PC-3 (cell line): ENCODE data around the gene DIAPH3. TPM values are rescaled to one million over a fixed set of nuclear protein-coding genes. Genes with fewer than 3 reads are reported as not detected.

ENCODE experiments used
- ATAC-seq: fragments of 200-7000 bp; cut with Tn5 transposase; 2 replicates; pipeline ENCODE4 v1.9.1; 2020; ENCODE audit warnings: mild to moderate bottlenecking, moderate library complexity
- BruUV-seq: library from RNA; stranded (reverse); fragments of 400-500 nt; replicated peaks from 2 replicates; lab custom pipeline; 2021; lab: Mats Ljungman, UMichigan
- CTCF ChIA-PET: fragments of 300-600 bp; sonication (Branson Sonifier 250); formaldehyde crosslinking; loops from one replicate; lab custom pipeline; 2022; ENCODE audit warnings: antibody characterized with exemption; lab: Charles Lee
- POLR2A ChIA-PET: fragments of 300-600 bp; sonication (Branson Sonifier 250); formaldehyde crosslinking; loops from one replicate; lab custom pipeline; 2022; ENCODE audit warnings: antibody characterized with exemption; ENCODE audit not compliant: unreplicated experiment; lab: Charles Lee
- DNase-seq: peaks from one replicate; pipeline ENCODE4 v3.0.0-alpha.2; 2015
- H2AFZ ChIP-seq: fragments of 300-600 bp; sonication (generic); 2 replicates; pipeline ENCODE4 v1.6.0; 2016; ENCODE audit warnings: antibody characterized with exemption, low read length
- H3F3A ChIP-seq: fragments of 300-600 bp; sonication (generic); one replicate; pipeline ENCODE4 v1.6.0; 2017; ENCODE audit warnings: antibody characterized with exemption, low read length, control low read depth, mild to moderate bottlenecking; ENCODE audit not compliant: unreplicated experiment
- H3K27ac ChIP-seq: fragments of 300-600 bp; sonication (generic); 2 replicates; pipeline ENCODE4 v1.5.1; 2016; ENCODE audit warnings: mild to moderate bottlenecking, low read length
- H3K27me3 ChIP-seq: fragments of 300-600 bp; sonication (generic); 2 replicates; pipeline ENCODE4 v1.6.1; 2016; ENCODE audit warnings: low read length, mixed read lengths
- H3K36me3 ChIP-seq: fragments of 300-600 bp; sonication (generic); 2 replicates; pipeline ENCODE4 v1.6.1; 2016; ENCODE audit warnings: low read depth, mixed run types, low read length, mixed read lengths
- H3K4me1 ChIP-seq: fragments of 300-600 bp; sonication (generic); 2 replicates; pipeline ENCODE4 v1.5.1; 2016; ENCODE audit warnings: low read length; ENCODE audit not compliant: insufficient read depth
- H3K4me2 ChIP-seq: fragments of 300-600 bp; sonication (generic); 2 replicates; pipeline ENCODE4 v1.6.0; 2016; ENCODE audit warnings: low read length
- H3K4me3 ChIP-seq: fragments of 300-600 bp; sonication (generic); 2 replicates; pipeline ENCODE4 v1.5.1; 2016; ENCODE audit warnings: mild to moderate bottlenecking, low read length, mixed read lengths
- H3K79me2 ChIP-seq: fragments of 300-600 bp; sonication (generic); 2 replicates; pipeline ENCODE4 v1.6.1; 2017; ENCODE audit warnings: low read length, mixed read lengths
- H3K9ac ChIP-seq: fragments of 300-600 bp; sonication (generic); 2 replicates; pipeline ENCODE4 v1.6.0; 2016; ENCODE audit warnings: mild to moderate bottlenecking, low read length
- H3K9me2 ChIP-seq: fragments of 300-600 bp; sonication (generic); replicated peaks from 2 replicates; pipeline ENCODE4 v1.6.1; 2016; ENCODE audit warnings: mixed run types, low read length, mixed read lengths
- H3K9me3 ChIP-seq: fragments of 300-600 bp; sonication (generic); 2 replicates; pipeline ENCODE4 v1.6.1; 2016; ENCODE audit warnings: low read length, mixed read lengths
- H4K20me1 ChIP-seq: fragments of 300-600 bp; sonication (generic); 2 replicates; pipeline ENCODE4 v1.6.1; 2016; ENCODE audit warnings: low read length, mixed read lengths
- EZH2 ChIP-seq: fragments of 300-600 bp; sonication (generic); IDR thresholded peaks from one replicate; pipeline ENCODE4 v1.6.1; 2017; ENCODE audit warnings: antibody characterized with exemption, mild to moderate bottlenecking, low read length; ENCODE audit not compliant: unreplicated experiment
- EZH2phosphoT487 ChIP-seq: fragments of 300-600 bp; sonication (generic); IDR thresholded peaks from 2 replicates; pipeline ENCODE4 v1.6.1; 2018; ENCODE audit warnings: mild to moderate bottlenecking, antibody characterized with exemption, low read length, borderline replicate concordance
- intact Hi-C: fragments of 100-400 bp; cut with micrococcal nuclease; formaldehyde crosslinking; loops from 2 replicates; pipeline ENCODE4 v1.9.0; 2023
- total RNA-seq: library from RNA; depleted of rRNA; stranded (reverse); fragments of >200 nt; gene quantifications from 2 replicates; pipeline ENCODE4 v1.2.3, GENCODE V29; 2014
- TF ChIP-seq, protein P1 (sequence below): fragments of 300-600 bp; sonication (generic); conservative IDR thresholded peaks from 2 replicates; pipeline ENCODE4 v1.5.1; 2017; ENCODE audit warnings: antibody characterized with exemption, low read depth, mild to moderate bottlenecking, low read length

Gene DIAPH3
- total RNA-seq, 1 experiment from 2014 or later = 7.6 TPM

DNA sequence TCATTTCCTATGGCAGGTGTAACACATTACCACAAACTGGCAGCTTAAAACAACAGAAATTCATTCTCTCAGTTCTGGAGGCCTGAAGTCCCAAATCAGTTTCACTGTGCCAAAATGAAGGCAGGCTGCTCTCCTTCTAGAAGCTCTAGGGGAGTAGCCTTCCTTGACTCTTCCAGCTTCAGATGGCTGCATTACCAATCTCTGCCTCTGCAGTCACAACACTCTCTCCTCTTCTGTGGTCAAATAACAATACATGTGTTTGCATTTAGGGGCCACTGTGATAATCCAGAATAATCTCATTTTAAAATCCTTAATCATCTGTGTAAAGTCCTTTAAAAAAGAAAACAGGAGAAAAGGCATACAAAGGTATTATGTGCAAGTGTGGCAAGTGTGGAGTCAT lies 7.8 kb downstream of the DIAPH3 start:
- H2AFZ ChIP-seq = no peak overlapping the region
- H3K9ac ChIP-seq = no peak overlapping the region
- intact Hi-C loops = no loop called here
- no peaks in the 10 kb centered on the region for H3K36me3 ChIP-seq
- H3K4me2 ChIP-seq = no peak overlapping the region
- H3K27ac ChIP-seq = no peak overlapping the region
- POLR2A ChIA-PET = no interaction called here
- DNase-seq = no peak
- no peak; the same call in 1 of the 2 replicates for ATAC-seq
- no peak overlapping the region for H3K4me3 ChIP-seq
- CTCF ChIA-PET = no interaction called here
- no peaks in the 10 kb centered on the region for H3K4me1 ChIP-seq
- no peaks in the 10 kb centered on the region for H3K27me3 ChIP-seq
- no peaks in the 10 kb centered on the region for H3F3A ChIP-seq
- no peaks in the 10 kb centered on the region for H4K20me1 ChIP-seq
- TF ChIP-seq, protein P1, sequence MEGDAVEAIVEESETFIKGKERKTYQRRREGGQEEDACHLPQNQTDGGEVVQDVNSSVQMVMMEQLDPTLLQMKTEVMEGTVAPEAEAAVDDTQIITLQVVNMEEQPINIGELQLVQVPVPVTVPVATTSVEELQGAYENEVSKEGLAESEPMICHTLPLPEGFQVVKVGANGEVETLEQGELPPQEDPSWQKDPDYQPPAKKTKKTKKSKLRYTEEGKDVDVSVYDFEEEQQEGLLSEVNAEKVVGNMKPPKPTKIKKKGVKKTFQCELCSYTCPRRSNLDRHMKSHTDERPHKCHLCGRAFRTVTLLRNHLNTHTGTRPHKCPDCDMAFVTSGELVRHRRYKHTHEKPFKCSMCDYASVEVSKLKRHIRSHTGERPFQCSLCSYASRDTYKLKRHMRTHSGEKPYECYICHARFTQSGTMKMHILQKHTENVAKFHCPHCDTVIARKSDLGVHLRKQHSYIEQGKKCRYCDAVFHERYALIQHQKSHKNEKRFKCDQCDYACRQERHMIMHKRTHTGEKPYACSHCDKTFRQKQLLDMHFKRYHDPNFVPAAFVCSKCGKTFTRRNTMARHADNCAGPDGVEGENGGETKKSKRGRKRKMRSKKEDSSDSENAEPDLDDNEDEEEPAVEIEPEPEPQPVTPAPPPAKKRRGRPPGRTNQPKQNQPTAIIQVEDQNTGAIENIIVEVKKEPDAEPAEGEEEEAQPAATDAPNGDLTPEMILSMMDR = no peak
- TF ChIP-seq EZH2 (no peak), EZH2phosphoT487 (no peak)
- peaks cover 82% of the 10 kb centered on the region for H3K79me2 ChIP-seq
- H3K9me3 ChIP-seq = no peaks in the 10 kb centered on the region
- no peaks in the 10 kb centered on the region for H3K9me2 ChIP-seq
- BruUV-seq = no TSS peak

GRCh38 chr13:60152904-60153303 lies 10.8 kb downstream of the DIAPH3 start:
- ChIA-PET CTCF (no interaction called here), POLR2A (no interaction called here)
- DNase-seq (no peak), ATAC-seq (no peak)
- Histone ChIP-seq H3K4me1 (no peaks in the 10 kb centered on the region), H3K9me3 (no peaks in the 10 kb centered on the region), H3F3A (no peaks in the 10 kb centered on the region), H3K4me3 (no peak overlapping the region), H3K4me2 (no peak overlapping the region), H3K36me3 (no peaks in the 10 kb centered on the region), H4K20me1 (no peaks in the 10 kb centered on the region), H3K27me3 (no peaks in the 10 kb centered on the region), H2AFZ (no peak overlapping the region), H3K9me2 (no peaks in the 10 kb centered on the region), H3K9ac (no peak overlapping the region), H3K79me2 (peaks cover 77% of the 10 kb centered on the region), H3K27ac (no peak overlapping the region)
- TF ChIP-seq, protein P1 = no peak
- TF ChIP-seq EZH2phosphoT487 (no peak), EZH2 (no peak)
- intact Hi-C loops = no loop called here
- BruUV-seq = no TSS peak

GRCh38 chr13:60152114-60152513 lies 11.6 kb downstream of the DIAPH3 start:
- Histone ChIP-seq H3K79me2 (peaks cover 77% of the 10 kb centered on the region), H2AFZ (no peak overlapping the region), H3K9ac (no peak overlapping the region), H3K27me3 (no peaks in the 10 kb centered on the region), H3K4me3 (no peak overlapping the region), H3K27ac (no peak overlapping the region), H3K9me2 (no peaks in the 10 kb centered on the region), H3F3A (no peaks in the 10 kb centered on the region), H4K20me1 (no peaks in the 10 kb centered on the region), H3K4me2 (no peak overlapping the region), H3K9me3 (no peaks in the 10 kb centered on the region), H3K4me1 (no peaks in the 10 kb centered on the region), H3K36me3 (no peaks in the 10 kb centered on the region)
- TF ChIP-seq EZH2phosphoT487 = no peak
- TF ChIP-seq, protein P1 = no peak
- no peak for TF ChIP-seq EZH2
- BruUV-seq = no TSS peak
- intact Hi-C loops = no loop called here
- ChIA-PET CTCF (no interaction called here), POLR2A (no interaction called here)
- peak; percentile 19 for DNase-seq
- ATAC-seq = peak; percentile 50
